ENCODE measurements around the gene NSF.
"Not testable (repeated sequence)": the region's sequence is repeated elsewhere in the genome, so short reads cannot be mapped to it uniquely, and the experiment has no call there.

The NSF gene

DNA sequence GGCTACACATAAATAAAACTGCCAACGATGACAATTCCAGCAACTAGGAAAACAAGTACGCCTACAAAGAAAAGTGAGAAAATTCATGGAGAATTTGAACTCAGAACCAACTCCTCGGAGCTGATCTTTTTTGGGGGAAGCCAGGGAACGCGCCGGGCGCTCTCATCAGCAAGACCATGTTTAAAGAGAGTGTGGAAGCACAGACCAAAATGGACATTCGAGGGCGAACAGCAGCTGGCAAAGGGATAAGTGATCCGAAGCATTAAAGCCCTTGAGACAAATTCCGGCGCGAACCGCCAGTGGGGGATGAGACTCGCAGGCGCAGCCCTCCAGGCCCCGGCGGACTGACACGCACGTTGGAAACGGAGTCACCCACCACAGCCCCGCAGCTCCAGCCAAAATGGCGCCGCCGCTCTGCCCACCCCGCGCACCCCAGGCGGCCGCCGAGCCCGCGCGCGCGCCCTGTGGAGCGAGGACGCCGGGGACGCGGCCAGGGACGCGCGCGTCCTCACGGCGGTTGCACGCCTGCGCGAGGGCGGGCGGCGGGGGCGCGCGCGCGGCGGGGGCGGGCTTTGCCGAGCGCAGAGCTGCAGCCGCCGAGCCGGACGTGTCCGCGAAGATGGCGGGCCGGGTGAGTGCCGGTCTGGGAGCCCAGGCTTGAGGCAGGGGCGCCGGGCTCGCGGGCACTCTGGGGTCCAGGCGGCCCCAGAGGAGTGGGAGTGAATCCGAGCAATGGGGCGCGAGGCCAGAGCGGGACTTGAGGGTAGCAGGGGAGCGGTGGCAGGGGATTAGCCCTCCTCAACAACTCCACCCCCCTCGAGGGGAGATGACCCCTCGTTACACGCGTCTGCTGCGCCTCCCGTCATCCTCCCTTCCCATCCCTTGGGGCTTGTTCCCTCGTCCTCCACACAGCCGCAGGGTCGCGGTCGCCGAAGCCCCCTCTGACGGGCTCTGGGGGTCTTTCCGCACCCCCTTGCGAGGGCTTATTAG, at the start of gene NSF:
NSF (plus strand) TSS at position 513 of the 990 bp plus-strand sequence; CDS start at position 620, 107 bp downstream.
- not testable (repeated sequence) for DNase-seq

DNA sequence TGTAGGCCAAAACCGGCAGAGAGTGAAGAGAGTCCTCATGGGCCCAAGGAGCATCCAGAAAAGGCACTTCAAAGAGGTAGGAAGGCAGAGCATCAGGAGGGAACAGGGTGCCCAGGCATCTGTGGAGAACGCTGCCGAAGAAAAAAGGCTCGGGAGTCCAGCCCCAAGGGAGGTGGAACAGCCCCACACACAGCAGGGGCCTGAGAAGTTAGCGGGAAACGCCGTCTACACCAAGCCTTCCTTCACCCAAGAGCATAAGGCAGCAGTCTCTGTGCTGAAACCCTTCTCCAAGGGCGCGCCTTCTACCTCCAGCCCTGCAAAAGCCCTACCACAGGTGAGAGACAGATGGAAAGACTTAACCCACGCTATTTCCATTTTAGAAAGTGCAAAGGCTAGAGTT, 41.9 kb upstream of the NSF start:
- not testable (repeated sequence) for DNase-seq

DNA sequence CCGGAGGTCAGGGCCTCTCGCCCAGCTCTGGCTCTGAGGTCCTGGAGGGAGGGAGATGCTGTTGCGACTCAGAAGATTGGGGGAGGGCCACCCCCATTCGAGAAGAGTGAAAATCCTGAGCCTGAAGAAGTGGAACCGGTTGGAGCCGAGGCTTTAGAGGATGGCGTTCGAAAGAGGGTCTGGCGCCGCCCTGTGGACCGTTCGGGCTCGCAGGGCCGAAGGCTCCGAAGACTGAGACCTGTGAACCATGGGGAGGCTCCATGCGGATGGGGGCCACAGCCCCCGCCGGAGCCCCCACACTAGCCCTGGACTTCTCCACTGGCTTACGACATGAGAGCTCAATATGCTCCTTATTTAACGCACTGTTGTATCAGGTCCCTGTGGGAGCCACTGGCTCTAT, 31.3 kb upstream of the NSF start:
- DNase-seq = not testable (repeated sequence)

DNA sequence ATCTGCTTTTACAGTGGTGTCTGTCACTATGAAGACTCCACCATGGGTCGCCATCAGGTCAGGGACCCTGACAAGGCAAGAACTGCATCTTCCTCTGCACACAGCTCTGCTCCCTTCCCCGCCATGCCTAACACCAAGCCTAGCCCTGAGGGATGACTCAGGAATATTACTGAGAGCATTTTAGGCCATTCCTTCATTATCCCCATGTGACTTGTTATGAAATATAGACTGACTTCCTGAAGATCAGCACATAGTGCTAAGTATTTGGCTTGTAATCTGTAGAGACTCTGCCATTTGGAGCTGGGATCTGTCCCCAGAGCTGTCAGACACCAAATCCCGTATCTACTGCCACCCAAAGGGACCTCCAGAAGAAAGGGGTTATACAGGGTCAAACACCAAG, 30.4 kb upstream of the NSF start:
- DNase-seq = not testable (repeated sequence)

DNA sequence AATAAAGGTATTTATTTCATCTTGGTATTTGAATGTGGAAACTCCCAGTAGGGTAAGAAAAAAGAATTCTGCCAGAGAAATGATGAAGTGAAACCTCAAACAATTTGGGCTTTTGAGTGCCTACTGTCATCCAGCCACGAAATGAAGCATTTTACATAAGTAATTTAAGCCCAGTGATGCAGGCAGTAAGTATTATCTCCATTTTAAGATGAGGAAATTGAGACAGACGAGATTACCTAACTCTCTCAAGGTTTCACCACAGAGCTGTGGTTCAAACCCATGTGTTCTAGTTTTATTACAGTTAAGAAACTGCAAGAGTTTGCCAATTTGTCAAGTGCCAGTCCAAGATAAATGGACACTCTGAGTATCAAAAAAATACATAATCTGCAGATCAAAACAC, 24.2 kb upstream of the NSF start:
- DNase-seq = not testable (repeated sequence)

DNA sequence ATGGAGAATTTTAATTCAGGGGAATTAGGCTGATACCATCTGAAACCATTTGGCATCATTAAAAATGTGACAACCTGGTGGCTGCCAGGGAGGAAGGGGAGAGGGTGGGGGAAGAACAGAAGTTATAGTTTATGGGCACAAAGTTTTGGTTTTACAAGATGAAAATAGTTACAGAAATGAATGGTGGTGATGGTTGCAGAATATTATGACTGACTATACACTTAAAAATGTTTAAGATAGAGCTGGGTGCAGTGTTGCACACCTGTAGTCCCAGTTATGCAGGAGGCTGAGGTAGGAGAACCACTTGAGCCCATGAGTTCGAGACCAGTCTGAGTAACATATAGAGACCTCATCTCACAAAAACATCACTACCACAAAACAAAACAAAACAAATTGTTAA, 23.5 kb upstream of the NSF start:
- not testable (repeated sequence) for DNase-seq

DNA sequence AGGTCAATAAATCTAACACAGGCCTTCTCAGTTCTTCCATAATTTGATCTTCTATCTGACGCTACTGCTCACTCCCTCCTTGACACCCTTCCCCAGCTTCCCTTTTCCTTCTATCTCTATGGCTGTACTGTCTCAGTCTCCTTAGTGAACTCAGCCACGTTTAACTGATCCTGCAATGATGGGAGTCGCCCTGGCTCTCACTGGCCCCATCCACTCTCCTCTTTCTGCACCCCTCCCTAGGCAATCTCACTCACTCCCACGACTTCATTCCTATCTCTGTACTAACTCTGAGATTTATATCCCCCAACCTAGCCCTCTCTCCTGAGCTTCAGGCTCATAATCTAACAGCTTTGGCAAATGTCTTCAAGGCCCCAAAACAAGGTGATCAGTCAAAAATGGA, 18.7 kb upstream of the NSF start:
- DNase-seq = not testable (repeated sequence)

DNA sequence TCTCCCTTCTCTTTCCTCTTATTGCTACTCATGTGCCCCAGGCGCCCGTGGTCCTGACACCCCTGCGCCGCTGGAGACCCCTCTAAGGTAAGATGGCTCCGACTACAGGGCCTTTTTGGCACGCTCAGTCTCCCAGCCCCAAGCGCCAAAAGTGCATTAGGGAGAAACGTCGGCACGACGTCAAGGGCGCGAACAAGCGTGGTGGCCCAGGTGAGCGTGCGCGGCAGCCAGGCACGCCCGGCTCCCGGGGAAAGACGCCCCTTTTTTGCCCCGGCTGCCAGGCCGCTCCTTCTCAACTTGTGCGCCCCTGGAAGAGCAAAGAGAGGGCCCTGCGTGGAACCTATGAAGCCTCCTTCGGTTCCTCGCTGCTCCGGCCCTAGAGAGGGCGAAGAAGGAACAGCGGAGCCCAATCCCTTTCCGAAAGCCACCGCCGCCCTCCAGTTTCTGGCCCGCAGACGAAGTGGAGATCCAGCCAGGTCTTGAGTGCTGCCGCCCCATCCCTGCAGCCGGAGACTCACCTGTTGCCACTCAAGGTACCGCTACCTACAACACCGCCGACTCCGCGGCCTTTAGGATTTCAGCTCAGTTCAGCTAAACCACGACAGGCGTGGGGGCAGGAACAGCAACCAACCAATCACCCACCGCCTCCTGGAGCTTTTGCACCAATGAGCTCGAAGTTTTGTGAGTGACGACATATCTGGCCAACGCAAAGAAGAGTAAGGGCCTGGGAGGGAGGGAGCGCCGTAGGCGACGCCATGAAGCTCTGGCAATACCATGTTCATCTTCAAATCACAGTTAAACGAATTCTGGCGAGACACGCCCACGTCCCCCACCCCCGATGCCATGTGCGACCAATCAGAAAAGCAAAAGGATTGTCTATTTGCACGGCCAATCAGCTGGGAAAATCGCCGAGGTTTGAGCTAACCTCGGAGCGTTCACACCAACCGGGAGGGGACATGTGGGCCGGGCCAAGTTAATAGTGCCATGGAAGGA, 11.1 kb upstream of the NSF start, which contains the start of gene ARL17A:
ARL17A (minus strand) TSS at position 609 of the 993 bp plus-strand sequence. CDS start 3,369 bp downstream, outside the sequence.
- not testable (repeated sequence) for DNase-seq

DNA sequence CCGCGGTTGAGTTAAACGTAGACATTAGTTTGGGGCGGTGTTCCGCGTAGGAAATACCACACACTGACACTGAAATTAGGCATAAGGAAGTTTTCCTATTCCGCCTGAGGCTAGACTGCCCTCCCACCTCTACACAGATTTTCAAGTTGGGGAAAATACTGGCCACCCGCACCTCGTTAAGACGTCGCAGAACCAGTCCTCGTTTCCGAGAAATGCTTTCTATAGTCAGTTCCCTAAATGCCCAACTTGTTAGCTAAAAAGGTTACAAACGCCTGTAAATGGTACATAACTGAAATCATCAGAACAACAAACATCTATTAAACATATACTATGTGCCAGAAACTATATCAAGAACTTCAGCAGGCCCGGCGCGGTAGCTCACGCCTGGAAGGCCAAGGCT, 10.4 kb upstream of the NSF start:
- DNase-seq = not testable (repeated sequence)

DNA sequence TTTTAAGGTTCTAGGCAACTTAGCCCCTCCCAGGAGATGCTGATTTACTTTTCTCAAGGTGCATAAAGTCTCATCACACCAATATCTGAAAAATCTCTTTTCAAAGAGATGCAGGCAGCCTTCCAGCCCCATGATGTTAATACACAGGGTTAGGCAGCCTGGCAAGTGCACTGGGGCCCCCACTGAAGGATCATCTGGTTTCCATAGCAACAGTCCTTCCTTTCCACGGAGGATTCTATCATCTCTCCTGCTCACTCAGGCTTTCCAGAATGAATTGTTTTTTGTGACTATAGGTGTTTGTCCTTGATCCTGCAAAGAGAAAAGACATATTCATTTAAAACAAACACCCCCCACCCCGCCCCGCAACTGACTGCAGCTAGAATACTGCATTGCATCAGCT, 5.0 kb upstream of the NSF start:
- not testable (repeated sequence) for DNase-seq

DNA sequence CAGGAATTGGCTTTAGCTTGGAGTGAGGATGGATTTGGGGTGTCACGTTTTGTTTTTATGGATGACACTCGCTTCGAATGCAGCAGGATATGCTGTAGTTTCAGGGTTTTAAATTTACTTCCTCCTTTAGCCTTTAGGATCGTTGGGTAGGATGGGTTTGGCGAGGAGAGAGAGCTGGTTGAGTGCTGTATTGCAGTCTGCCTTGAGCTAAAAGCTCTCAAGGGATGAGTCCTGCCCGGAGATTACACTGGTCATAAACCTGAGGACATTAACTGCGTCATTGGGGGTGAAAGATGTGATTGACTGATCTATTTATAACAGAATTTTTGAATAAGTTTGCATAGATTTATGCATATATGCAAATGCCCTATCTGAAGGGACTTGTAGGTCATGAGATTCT, 863 bp downstream of the NSF start:
- DNase-seq = not testable (repeated sequence)

DNA sequence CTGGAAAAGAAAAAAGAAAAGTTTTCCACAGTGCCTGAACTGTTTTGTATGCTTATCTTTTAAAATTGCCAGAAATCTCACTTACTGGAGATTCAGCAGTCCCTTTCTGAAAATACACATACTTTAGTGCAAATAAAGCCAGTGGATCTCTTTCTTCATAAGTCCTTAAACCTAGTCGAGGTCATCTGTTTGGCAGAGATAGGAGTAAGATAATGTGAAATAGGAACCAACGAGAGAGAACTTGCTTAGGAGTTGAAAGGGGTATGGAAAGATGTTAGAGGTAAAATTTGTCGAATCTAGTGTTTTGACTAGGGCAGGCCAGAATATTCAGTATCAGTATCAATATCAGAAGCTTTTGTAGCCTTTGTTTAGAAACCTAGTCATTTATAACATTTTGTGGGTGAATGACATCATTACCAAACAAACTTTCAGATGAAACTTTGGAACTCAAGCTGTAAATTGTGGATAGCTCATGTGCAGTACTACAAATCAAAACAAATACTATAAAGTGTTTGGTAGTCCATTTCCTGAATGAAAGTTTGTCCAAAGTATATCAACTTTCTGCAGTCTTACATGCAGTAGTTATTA, 8.0 kb downstream of the NSF start:
- DNase-seq = not testable (repeated sequence)

DNA sequence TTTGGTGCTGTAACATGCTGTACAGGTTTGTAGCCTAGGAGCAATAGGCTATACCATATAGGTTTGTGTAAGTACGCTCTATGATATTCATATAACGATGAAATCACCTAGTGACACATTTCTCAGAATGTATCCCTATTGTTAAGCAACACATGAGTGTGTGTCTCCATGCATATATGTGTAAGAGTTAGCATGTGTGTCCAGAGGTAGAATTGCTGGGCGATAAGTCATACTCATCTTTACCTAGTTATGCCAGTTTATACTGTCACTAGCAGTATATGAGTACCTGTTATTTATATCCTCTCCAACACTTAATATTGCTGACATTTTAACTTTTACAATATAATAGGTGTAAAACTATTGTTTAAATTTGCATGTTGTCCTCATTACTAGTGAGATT, 10.3 kb downstream of the NSF start:
- DNase-seq = not testable (repeated sequence)

DNA sequence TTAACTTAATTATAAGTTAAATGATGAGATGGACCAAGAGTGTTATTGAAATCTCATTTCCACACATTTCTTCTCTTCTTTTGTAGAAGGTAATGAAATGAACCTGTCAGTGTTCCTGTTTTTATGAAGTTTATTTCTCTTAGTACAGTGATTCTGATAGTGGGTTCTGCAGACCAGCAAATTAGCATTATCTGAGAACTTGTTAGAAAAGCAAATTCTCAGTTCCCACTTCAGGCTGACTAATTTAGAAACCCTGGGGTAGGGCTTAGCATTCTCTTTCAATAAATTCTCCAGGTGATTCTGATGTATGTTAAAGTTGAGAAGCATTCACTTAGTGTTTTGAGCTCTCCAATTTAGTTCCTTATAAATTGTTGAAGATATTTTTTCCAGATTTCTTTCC, 12.7 kb downstream of the NSF start:
- DNase-seq = not testable (repeated sequence)

DNA sequence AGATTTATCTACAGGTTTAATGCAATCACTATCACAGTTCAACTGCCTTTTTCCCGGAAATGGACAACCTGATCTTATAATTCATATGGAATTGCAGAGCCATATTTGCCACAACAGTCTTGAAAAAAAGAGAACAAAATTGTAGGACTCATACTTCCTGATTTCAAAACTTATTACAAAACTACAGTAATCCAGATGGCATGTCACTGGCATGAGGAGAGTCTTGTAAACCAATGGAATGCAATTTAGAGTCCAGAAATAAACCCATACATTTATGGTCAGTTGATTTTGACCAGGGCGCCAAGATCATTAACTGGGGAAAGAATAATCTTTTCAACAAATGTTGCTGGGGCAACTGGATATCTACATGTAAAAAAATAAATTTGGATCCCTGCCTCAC, 20.8 kb downstream of the NSF start:
- not testable (repeated sequence) for DNase-seq

DNA sequence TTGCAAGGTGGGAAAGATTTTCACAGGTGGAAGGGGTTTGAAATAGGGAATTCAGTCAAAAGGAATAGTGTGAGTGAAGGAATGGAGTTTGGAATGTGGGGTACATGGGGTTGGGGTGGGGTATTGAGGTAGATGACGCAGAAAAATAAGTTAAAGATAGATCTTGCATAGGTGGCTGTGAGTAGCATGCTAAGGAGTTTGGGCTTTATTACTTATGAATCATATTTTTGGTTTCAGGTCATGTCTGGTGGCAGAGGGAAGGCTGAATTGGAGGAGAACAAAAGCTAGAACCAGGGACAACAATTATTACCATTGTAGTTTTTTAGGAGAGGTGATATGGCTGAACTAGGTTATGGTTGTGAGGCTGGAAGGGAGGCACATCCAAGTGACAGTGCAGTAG, 23.4 kb downstream of the NSF start:
- DNase-seq = not testable (repeated sequence)

DNA sequence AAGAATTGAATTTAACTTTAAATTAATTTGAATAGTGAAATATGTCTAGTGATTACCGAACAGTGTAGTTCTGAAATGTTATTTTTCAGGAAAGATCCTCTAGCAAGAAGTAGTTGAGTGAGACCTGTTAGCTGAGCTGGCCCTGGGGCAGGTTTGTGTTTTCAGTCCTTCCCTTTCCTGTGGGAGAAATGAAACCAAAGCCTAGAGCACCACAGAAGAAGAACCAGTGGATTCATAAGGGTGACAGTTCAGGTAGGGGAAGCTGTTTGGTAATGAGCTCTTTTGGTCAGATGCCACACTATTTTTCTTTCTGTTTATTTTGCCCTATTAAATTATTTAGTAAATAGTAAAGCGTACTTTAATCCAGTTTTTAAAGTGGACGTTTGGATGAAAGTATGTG, 26.7 kb downstream of the NSF start:
- DNase-seq = not testable (repeated sequence)

DNA sequence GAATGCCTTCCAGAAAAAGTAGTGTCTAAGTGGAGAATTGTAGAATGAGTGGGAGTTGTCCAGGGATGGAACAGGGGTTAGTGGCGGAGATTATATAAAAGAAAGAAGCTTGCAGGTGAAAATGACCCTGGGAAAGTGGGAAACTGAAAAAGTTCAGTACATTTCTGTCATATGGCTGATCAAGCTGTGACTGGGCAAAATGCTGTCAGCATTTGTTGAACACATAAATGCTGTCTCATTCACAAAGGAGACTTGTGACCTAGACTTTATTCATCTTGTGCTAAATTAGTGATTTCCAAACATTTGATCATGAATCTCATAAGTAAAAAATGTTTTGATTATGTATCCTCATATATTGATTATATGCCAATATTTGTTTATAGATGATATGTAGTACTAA, 28.5 kb downstream of the NSF start:
- not testable (repeated sequence) for DNase-seq

DNA sequence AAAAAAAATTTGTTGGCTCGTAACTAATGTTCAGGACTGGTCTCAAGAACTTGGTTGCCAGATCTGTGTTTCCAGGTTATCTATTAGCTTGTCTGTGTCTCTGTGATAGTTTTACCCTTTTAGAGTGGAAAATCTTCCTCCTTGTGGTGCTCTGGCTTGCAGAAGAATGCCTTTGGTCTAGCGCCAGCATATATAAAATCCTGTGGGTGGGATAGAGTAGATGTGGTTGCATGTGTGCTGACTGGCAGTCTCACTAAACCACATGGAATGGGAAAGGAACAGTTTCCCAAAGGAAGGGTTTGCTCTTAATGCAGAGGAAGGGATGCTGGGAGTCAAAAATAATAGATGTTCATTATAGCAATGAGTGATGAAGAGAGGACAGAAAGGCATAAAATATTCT, 33.3 kb downstream of the NSF start:
- not testable (repeated sequence) for DNase-seq

DNA sequence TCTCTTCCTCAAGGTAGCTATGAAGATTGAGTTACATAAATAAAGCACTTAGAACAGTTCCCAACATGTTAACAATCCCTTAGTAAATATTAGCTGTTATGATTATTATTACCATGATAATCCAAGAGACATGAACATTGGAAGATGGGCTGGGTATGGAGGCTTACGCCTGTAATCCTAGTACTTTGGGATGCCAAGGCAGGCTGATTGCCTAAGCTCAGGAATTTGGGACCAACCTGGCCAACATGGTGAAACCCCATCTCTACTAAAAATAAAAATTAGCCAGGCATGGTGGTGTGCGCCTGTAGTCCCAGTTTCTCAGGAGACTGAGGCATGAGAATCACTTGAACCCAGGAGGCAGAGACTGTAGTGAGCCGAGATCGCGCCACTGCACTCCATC, 34.3 kb downstream of the NSF start:
- DNase-seq = not testable (repeated sequence)

DNA sequence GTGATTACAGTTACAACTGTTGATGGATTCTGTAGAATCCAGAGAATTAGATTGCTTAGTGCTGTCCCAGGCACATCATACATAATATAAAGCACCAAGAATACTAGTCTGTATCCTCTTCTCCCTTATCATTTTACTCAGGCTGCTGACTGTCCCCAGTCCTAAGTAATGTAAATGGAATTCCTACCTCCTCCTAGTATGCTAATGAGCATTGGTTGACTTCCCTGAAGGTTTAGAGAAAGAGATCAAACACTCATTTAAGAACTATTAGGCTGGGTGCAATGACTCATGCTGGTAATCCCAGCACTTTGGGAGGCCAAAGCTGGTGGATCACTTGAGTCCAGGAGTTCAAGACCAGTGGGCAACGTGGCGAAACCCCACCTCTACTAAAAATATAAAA, 37.0 kb downstream of the NSF start:
- DNase-seq = not testable (repeated sequence)

DNA sequence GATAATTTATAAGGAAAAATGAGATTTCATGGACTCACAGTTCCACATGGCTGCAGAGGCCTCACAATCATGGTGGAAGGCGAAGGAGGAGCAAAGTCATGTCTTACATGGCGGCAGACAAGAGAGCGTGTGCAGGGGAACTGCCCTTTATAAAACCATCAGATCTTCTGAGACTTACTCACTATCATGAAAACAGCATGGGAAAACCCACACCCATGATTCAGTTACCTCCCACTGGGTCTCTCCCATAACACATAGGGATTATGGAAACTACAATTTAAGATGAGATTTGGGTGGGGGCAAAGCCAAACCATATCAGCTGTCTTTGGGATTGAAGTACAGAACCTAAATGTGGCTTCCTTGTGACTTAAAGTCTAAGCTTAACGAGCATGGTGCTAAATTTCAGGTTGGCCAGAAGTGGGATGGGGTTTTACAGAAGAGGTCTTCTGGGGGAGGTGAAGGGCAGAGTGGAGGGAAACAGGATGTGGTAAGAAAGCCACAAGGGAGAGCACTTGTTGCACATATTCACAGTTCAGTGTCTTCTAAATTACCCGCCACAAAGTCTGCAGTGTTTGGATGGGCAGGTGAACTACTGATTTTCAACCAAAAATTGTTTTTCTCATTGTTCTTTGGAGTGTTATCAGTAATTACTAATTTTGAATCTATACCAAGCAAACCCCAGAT, 38.4 kb downstream of the NSF start:
- not testable (repeated sequence) for DNase-seq

All from GDM1 (cell line).